ENCODE data around the gene SLX4IP. TPM values are rescaled to one million over a fixed set of nuclear protein-coding genes. Genes with fewer than 3 reads are reported as not detected.

Gene SLX4IP
- total RNA-seq, 1 experiment from 2014 or later: 5.4 TPM

DNA sequence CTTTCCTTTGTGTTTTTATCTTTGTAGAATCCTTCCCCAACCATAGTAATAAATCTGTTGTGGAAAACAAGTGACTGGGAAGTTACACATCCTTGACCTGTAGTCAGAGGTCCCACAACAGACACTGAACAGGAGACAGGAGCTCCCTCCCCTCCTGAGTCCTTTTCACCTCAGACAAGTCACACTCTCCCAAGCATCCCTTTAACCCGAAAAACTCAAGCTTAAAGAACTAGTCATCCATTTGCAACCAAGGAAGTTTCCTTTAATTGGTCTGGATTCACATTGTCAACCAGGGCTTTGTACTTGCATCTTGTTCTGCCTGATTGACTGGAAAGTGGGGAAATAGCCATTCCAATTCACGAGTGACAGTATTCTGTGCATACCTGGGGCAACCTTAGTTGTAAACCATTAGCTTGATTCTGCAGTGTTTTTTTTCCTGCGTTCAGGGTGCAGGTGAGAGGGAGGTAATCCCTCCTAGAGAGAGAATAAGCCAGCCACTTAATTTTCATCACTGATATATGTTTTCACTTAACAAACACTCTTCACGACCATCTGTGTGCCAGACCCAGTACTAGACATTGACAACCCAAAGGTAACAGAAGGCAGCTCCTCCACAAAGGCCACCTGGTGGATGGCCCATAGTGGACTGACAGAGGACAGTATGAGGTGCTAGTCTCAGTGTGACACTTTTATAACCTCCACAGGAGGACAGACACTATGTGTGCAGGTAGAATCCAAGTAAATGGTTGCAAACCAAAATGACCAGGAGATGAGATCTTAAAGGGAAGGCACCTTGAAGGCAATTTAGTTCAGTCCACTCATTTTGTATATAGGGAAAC lies 112.4 kb downstream of the SLX4IP start:
- CTCF ChIA-PET: no interaction called here
- Mint-ChIP-seq H3K4me3 (ENCODE audit: low read depth, unreplicated experiment) (no peak overlapping the region), H3K27me3 (ENCODE audit: unreplicated experiment) (no peaks in the 10 kb centered on the region), H3K4me1 (ENCODE audit: low read depth, unreplicated experiment) (peaks cover 48% of the 10 kb centered on the region), H3K27ac (ENCODE audit: unreplicated experiment) (no peak overlapping the region), H3K9me3 (ENCODE audit: low read depth, unreplicated experiment) (no peaks in the 10 kb centered on the region), H3K36me3 (ENCODE audit: insufficient read depth, unreplicated experiment) (no peaks in the 10 kb centered on the region)
- intact Hi-C loops (cut with micrococcal nuclease; ENCODE audit: unreplicated experiment): no loop called here
- BruUV-seq (replicated peaks): no TSS peak
- DNase-seq: no peak
- TF ChIP-seq, protein P1, sequence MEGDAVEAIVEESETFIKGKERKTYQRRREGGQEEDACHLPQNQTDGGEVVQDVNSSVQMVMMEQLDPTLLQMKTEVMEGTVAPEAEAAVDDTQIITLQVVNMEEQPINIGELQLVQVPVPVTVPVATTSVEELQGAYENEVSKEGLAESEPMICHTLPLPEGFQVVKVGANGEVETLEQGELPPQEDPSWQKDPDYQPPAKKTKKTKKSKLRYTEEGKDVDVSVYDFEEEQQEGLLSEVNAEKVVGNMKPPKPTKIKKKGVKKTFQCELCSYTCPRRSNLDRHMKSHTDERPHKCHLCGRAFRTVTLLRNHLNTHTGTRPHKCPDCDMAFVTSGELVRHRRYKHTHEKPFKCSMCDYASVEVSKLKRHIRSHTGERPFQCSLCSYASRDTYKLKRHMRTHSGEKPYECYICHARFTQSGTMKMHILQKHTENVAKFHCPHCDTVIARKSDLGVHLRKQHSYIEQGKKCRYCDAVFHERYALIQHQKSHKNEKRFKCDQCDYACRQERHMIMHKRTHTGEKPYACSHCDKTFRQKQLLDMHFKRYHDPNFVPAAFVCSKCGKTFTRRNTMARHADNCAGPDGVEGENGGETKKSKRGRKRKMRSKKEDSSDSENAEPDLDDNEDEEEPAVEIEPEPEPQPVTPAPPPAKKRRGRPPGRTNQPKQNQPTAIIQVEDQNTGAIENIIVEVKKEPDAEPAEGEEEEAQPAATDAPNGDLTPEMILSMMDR (IDR thresholded peaks at IDR 0.05; ENCODE audit: unreplicated experiment): no peak

DNA sequence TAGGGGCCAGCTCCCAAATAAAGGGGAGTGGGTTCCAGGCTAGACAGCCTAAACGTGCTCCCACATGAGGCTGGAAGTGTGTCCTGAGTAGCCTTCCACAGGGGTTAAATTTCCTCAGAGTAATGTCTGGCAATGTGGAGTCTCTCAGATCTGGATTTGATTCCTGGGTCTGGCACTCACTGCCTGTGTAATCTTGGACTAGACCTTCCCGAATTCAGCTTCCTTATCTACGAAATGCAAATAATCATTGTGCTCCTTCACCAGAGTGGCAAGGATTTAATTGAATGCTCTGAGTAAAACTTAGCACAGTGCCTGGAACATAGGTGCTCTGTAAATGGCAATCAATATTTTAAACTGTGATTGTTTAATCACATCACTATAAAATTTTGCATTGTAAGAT lies 114.4 kb downstream of the SLX4IP start:
- no peaks in the 10 kb centered on the region for H3K36me3 Mint-ChIP-seq (ENCODE audit: insufficient read depth, unreplicated experiment)
- no peak for DNase-seq

DNA sequence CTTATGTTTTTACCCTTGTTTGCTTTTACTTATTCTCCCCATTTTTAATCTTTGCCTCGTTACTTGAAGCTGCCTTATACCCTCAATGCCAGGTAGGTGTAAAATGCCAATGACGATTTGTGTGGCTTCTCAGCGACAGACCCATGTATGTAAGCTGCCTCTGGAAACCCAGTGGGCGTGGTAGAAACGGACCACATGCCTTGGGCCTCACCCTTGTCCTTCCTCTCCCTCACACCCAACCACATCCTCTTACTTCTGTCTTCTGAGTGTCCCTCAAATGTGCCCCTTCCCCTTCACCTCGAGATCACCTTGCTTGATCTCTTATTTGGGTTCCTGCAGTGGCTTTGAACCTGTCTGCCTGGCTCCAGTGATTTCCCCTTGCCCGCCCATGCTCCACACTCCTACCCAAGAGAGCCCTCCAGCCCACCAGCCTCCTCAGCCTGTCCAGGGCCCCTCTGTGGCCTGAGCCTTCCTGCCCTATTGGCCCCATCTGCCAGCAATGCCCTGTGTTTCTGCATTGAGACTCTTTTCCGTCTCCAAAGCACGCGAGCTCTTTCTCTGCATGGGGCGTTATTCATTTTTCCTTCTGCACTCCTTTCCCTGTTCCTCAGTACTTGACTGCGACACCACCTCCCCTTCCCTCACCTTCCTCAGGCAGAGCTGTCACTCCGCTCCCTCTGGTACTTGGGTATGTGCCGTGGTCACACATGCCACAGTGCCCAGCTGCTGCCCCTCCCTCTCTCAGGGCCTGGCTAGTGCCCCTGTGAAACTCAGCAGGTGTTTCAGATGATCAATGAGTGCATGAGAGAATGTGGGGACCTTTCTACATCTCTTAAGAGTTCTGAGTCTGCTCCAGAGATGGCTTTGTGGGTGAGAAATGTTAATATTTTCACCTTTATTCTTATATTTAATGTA lies 115.4 kb downstream of the SLX4IP start:
- TF ChIP-seq, protein P1 (IDR thresholded peaks at IDR 0.05; ENCODE audit: unreplicated experiment): no peak
- no peak overlapping the region for H3K4me3 Mint-ChIP-seq (ENCODE audit: low read depth, unreplicated experiment)
- no peak for DNase-seq
- no peaks in the 10 kb centered on the region for H3K9me3 Mint-ChIP-seq (ENCODE audit: low read depth, unreplicated experiment)
- H3K4me1 Mint-ChIP-seq (ENCODE audit: low read depth, unreplicated experiment): peaks cover 46% of the 10 kb centered on the region
- H3K36me3 Mint-ChIP-seq (ENCODE audit: insufficient read depth, unreplicated experiment): no peaks in the 10 kb centered on the region
- no peaks in the 10 kb centered on the region for H3K27me3 Mint-ChIP-seq (ENCODE audit: unreplicated experiment)
- peak overlapping the region; percentile 70 for H3K27ac Mint-ChIP-seq (ENCODE audit: unreplicated experiment)
- CTCF ChIA-PET: no interaction called here
- intact Hi-C loops (cut with micrococcal nuclease; ENCODE audit: unreplicated experiment): loop anchor here (10.0 kb wide), 1 partner anchor 114 kb away; no protein-coding TSS in a partner anchor
- no TSS peak for BruUV-seq (replicated peaks)

More for the DNA sequence above, 114.4 kb downstream of the SLX4IP start:
- BruUV-seq (replicated peaks): no TSS peak
- Mint-ChIP-seq H3K4me3 (ENCODE audit: low read depth, unreplicated experiment) (no peak overlapping the region), H3K27me3 (ENCODE audit: unreplicated experiment) (no peaks in the 10 kb centered on the region), H3K9me3 (ENCODE audit: low read depth, unreplicated experiment) (no peaks in the 10 kb centered on the region), H3K4me1 (ENCODE audit: low read depth, unreplicated experiment) (peaks cover 44% of the 10 kb centered on the region), H3K27ac (ENCODE audit: unreplicated experiment) (no peak overlapping the region)
- TF ChIP-seq, protein P1 (IDR thresholded peaks at IDR 0.05; ENCODE audit: unreplicated experiment): no peak
- CTCF ChIA-PET: interaction anchor here (1.0 kb wide), 1 partner anchor 571 kb away, joined by 3 read pairs; no protein-coding TSS in a partner anchor
- intact Hi-C loops (cut with micrococcal nuclease; ENCODE audit: unreplicated experiment): no loop called here
